Neuron (in vitro differentiated cells): ENCODE measurements around the gene C19orf47.

Experiments used
- H2AFZ ChIP-seq: one replicate; pipeline ENCODE4 v1.6.1; 2013; ENCODE audit warnings: low read depth, mild to moderate bottlenecking, inconsistent platforms, low read length, moderate library complexity
- H3K27me3 ChIP-seq: one replicate; pipeline ENCODE4 v1.6.1; 2013; ENCODE audit warnings: low read length; ENCODE audit not compliant: insufficient read depth
- H3K36me3 ChIP-seq: one replicate; pipeline ENCODE4 v1.6.1; 2013; ENCODE audit warnings: low read length; ENCODE audit not compliant: insufficient read depth
- H3K4me1 ChIP-seq: one replicate; pipeline ENCODE4 v1.6.1; 2013; ENCODE audit warnings: low read length; ENCODE audit not compliant: insufficient read depth
- H3K4me3 ChIP-seq: 2 replicates; pipeline ENCODE4 v1.5.1; 2013; ENCODE audit warnings: mild to moderate bottlenecking, low read length, moderate library complexity
- H3K9me3 ChIP-seq: one replicate; pipeline ENCODE4 v1.6.1; 2013; ENCODE audit warnings: low read length

C19orf47 gene

DNA sequence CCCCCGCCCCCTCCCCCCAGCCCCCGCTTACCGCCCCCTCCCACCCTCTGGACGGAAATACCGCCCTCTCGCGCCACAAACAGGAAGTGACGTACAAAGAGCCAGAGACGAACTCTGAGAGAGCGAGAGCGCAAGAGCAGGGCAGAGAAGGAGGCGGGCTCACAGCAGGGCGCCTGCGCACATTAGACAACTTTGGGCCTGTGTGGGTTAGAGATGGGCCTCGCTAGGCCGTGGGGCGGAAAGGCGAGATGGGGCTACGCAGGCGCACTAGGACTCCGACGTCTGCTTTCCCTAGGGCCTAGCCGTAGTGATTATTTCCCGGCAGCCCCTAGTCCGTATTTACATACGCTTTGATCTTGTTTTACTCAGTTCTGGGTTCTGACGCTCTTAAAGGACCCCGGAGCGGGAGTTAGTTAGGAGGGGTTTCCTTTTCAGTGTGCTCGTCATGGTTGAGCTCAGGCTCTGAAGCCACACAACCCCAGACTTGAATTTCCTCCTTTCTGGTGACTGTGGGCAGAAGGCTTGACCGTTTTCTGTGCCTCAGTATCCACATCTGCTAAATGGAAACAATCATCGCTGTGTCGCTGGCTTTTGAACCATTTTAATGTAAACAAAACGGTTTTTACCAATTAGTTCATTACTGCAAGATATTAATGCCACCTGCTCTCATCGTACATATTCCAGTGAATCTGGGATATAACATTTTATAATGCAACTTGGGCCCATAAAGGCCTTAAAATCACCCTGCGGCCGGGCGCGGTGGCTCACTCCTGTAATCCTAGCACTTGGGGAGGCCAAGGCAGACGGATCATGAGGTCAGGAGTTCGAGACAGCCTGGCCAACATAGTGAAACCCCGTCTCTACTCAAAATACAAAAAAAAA lies 62.6 kb downstream of the C19orf47 start:
- H3K9me3 ChIP-seq, result no peaks in the 10 kb centered on the region
- H3K4me3 ChIP-seq, result peak overlapping the region; percentile 80
- no peaks in the 10 kb centered on the region for H3K36me3 ChIP-seq
- peak overlapping the region; percentile 68 for H2AFZ ChIP-seq
- H3K4me1 ChIP-seq, result peaks cover 18% of the 10 kb centered on the region
- H3K27me3 ChIP-seq, result no peaks in the 10 kb centered on the region

DNA sequence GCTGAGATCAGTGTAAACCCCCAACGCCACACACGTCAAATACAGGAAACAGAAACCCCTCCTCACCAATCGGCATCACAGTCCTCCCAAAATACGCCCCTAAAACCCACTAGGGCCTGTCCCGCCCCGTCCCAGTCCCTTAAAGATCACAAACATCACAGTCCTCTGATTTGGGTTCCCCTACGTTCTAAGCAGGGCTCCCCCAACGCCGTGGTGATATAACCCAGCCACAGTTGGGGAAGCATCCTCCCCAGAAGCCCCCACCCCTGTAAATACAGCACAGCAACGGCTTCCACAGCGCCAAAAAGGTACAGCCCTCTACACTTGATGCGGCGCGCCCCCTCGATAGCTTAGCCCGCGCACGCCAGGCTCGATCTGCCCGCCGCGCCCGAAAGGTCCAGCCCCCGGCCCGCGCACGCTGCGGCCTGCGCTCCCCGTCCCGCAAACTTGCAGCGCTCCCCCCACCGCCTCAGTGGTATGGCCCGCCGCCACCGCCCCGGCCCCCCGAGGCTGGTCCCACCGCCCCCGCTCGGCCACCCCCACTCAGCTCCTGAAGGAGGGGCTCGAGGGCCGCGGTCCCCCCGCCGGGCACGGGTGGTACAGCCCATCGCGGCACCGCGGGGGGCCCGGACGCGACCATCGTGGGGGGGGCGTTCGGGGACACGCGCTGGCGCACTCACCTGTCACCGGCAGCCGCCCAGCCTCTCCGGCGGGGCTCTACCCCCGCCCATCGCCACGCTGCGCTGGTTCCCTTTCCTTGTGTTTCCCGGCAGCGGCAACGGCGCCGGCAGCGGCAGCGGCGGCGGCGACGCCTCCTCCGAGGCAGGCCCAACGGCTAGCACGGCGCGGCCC lies 63.5 kb downstream of the C19orf47 start, which contains the start of gene AKT2:
AKT2 (minus strand) TSS at position 845 of the 852 bp plus-strand sequence. CDS start 20,078 bp downstream, outside the sequence.
- Histone ChIP-seq H3K27me3 (no peaks in the 10 kb centered on the region), H3K36me3 (no peaks in the 10 kb centered on the region), H3K4me3 (peak within 1 kb of the TSS; percentile 80), H3K4me1 (peaks cover 18% of the 10 kb centered on the region), H2AFZ (peak within 1 kb of the TSS; percentile 68), H3K9me3 (no peaks in the 10 kb centered on the region)

GRCh38 chr19:40284251-40284500 lies 64.0 kb downstream of the C19orf47 start:
- Histone ChIP-seq H2AFZ (no peak overlapping the region), H3K4me3 (peak overlapping the region; percentile 80), H3K4me1 (peaks cover 18% of the 10 kb centered on the region), H3K36me3 (no peaks in the 10 kb centered on the region), H3K9me3 (no peaks in the 10 kb centered on the region), H3K27me3 (no peaks in the 10 kb centered on the region)

DNA sequence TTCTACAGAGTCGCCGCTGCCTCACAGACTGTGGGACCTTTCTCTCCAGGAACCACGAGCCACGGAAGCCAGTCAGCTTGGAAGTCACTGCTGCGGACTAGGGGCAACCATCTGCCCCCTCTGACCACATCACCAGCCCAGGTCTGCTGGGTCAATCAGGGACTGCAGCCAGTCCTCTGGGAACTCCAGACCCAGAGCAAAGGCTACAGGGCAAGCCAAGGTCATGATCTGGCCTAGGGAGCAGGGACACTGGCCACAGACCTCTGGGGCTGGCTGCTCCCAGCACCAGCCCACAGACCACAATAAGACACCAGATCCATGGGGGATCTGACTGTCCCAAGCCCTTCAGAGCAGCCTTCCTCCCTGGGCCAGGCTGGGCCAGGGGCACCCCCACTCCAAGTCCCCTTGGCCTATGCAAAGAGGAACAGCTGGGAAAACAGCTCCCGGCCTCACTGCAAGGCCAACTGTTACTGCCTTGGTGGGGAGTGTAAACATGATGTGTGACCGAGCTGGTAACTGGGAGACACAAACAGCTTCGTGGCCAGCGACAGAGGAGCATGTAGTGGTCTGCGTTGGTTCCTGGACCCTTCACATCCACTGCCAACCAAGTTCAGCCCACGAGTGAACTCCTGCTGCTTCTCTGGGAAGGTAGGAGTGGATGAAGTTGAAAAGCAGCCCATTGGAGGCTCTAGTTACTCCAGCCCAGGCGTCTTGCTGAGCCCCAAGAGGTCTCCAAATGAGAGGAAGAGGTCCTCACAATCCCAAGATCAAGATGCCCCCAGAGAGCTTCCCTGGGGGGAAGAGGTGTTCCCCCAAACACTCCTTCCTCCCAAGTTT lies 64.6 kb downstream of the C19orf47 start:
- Histone ChIP-seq H3K36me3 (no peaks in the 10 kb centered on the region), H3K9me3 (no peaks in the 10 kb centered on the region), H2AFZ (no peak overlapping the region), H3K27me3 (no peaks in the 10 kb centered on the region), H3K4me1 (peaks cover 18% of the 10 kb centered on the region), H3K4me3 (peak overlapping the region; percentile 80)

DNA sequence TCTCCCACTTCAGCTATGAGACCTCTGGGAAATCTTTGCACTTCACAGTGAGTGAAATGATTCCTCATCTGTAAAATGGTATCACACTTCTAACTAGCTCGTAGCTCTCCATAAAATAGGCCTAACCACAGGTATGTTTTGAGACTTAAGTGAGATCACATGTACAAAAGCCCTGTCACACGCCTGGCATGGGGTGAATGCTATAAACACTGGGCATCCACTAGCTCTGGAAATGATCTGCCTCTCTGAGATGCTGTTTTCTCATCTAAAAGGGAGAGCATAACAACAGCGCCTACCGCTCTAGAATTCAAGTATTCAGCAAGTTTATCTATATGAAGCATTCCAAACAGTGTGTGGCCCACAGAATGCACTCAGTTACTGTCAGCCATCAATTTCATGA lies 65.3 kb downstream of the C19orf47 start:
- Histone ChIP-seq H3K4me3 (no peak overlapping the region), H3K9me3 (no peaks in the 10 kb centered on the region), H3K27me3 (no peaks in the 10 kb centered on the region), H3K4me1 (peaks cover 18% of the 10 kb centered on the region), H2AFZ (no peak overlapping the region), H3K36me3 (no peaks in the 10 kb centered on the region)

GRCh38 chr19:40282209-40282580 lies 66.0 kb downstream of the C19orf47 start:
- Histone ChIP-seq H2AFZ (no peak overlapping the region), H3K36me3 (no peaks in the 10 kb centered on the region), H3K27me3 (no peaks in the 10 kb centered on the region), H3K4me1 (peaks cover 18% of the 10 kb centered on the region), H3K4me3 (no peak overlapping the region), H3K9me3 (no peaks in the 10 kb centered on the region)

- Histone ChIP-seq H3K9me3 (no peaks in the 10 kb centered on the region), H3K4me1 (peaks cover 18% of the 10 kb centered on the region), H3K4me3 (no peak overlapping the region), H3K27me3 (no peaks in the 10 kb centered on the region), H3K36me3 (no peaks in the 10 kb centered on the region), H2AFZ (no peak overlapping the region)
Observed at GRCh38 chr19:40281381-40282208, 66.6 kb downstream of the C19orf47 start.

- peaks cover 15% of the 10 kb centered on the region for H3K4me1 ChIP-seq
Observed at GRCh38 chr19:40280608-40281221, 67.5 kb downstream of the C19orf47 start.

GRCh38 chr19:40279761-40280607 lies 68.2 kb downstream of the C19orf47 start:
- Histone ChIP-seq H3K36me3 (no peaks in the 10 kb centered on the region), H3K27me3 (no peaks in the 10 kb centered on the region), H2AFZ (no peak overlapping the region), H3K4me1 (peaks cover 14% of the 10 kb centered on the region), H3K4me3 (no peak overlapping the region), H3K9me3 (no peaks in the 10 kb centered on the region)

More at GRCh38 chr19:40280608-40281221, 67.5 kb downstream of the C19orf47 start:
- Histone ChIP-seq H3K9me3 (no peaks in the 10 kb centered on the region), H3K36me3 (no peaks in the 10 kb centered on the region), H3K4me3 (no peak overlapping the region), H2AFZ (no peak overlapping the region), H3K27me3 (no peaks in the 10 kb centered on the region)

DNA sequence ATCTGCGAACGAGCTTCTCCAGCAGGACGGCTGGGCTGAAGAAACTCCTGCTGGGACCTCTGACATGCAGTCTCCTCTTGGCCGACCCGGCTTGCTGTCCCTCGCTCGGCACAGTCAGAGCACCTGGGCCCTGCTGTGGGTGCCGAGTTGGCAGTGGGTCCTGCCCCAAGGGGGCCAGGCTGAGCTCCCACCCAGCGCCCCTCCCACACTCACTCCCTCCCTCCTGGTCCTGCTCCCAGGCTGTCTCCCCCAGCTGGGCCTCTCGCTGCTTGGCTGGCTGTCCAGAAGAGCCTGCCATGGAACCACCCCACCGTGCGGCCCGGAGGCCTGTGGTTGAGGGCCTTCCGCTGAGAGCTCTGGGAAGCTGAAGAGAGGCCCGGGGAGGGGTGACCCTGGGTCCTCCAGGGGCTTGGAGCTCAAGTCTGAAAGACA lies 69.1 kb downstream of the C19orf47 start:
- Histone ChIP-seq H2AFZ (no peak overlapping the region), H3K9me3 (no peaks in the 10 kb centered on the region), H3K36me3 (no peaks in the 10 kb centered on the region), H3K27me3 (no peaks in the 10 kb centered on the region), H3K4me1 (peaks cover 10% of the 10 kb centered on the region), H3K4me3 (no peak overlapping the region)

- Histone ChIP-seq H3K36me3 (no peaks in the 10 kb centered on the region), H3K9me3 (no peaks in the 10 kb centered on the region), H2AFZ (no peak overlapping the region), H3K27me3 (no peaks in the 10 kb centered on the region), H3K4me3 (no peak overlapping the region), H3K4me1 (peaks cover 4% of the 10 kb centered on the region)
Observed at GRCh38 chr19:40278361-40279035, 69.7 kb downstream of the C19orf47 start.
